Lower leg skin (tissue), 3 donors: ENCODE measurements around the gene SLC39A13.

Experiments
- CTCF ChIP-seq, 3 donors: fragments of 450-650 bp; IDR thresholded peaks; one replicate each; pipeline ENCODE4 v1.5.1; 2016; ENCODE audit warnings: antibody characterized with exemption in 3 of 3, mild to moderate bottlenecking in 3 of 3, moderate library complexity in 2 of 3
- POLR2A ChIP-seq, 2 donors: fragments of 450-650 bp; IDR thresholded peaks; one replicate each; pipeline ENCODE4 v1.6.1; 2016 to 2017; ENCODE audit warnings: antibody characterized with exemption in 2 of 2, mild to moderate bottlenecking in 1 of 2, moderate library complexity in 1 of 2

GRCh38 chr11:47392546-47393162, 15.7 kb upstream of the SLC39A13 start:
- TF ChIP-seq CTCF (IDR thresholded peaks at IDR 0.05) = no peak
- no peak for TF ChIP-seq POLR2A (IDR thresholded peaks at IDR 0.05)
